HT1080 (cell line): Measurements from ENCODE around the gene HINT2. TPM values are rescaled to one million over a fixed set of nuclear protein-coding genes. Genes with fewer than 3 reads are reported as not detected.
A peak's percentile ranks its signal among the peaks of the same experiment; 100 is the strongest.

Source experiments
- DNase-seq: peaks from one replicate; pipeline ENCODE4 v3.0.0-alpha.2; 2015; ENCODE audit warnings: low read depth
- total RNA-seq: library from RNA; depleted of rRNA; stranded (reverse); fragments of >200 nt; shearing (Covaris generic); gene quantifications from 2 replicates; pipeline ENCODE4 v1.2.3, GENCODE V29; 2014

HINT2 gene
- total RNA-seq, 1 experiment from 2014 or later = 72.7 TPM

GRCh38 chr9:35812025-35812602, 2.7 kb downstream of the HINT2 start, which contains the start of gene SPAG8:
Gene SPAG8, minus strand, starts transcription at chr9:35812262. Its CDS starts 115 bp downstream, at chr9:35812147.
- DNase-seq = peak; percentile 96

DNA sequence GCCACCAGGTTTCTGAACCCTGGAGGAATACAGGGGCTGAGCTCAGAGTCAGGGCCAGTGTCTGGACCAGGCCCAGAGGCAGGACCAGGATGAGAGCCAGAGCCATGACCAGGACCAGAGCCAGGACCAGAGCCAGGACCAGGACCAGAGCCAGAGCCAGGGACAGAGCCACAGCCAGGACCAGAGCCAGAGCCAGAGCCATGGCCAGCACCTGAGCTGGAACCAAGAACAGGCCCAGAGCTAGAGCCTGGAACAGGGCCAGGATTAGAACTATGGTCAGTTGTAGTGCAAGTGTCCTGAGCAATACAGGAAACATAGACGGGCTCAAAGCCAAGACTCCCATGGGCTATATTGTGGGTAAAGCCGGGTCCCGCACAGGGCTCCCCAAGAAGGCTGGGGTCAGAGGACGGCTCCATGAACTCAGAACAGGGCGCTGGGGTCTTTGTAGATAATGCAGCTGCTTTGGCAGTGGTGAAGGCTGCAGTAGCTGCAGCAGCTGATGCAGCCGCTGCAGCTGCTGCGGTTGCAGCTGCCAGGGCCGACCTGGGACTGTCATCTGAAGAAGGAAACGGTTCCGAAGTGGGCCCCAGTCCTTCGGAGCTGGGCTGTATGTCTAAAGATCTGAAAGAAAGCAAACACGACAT, 3.3 kb downstream of the HINT2 start:
- no peak for DNase-seq

- DNase-seq = no peak
Observed at GRCh38 chr9:35810122-35810521, 4.7 kb downstream of the HINT2 start.

DNA sequence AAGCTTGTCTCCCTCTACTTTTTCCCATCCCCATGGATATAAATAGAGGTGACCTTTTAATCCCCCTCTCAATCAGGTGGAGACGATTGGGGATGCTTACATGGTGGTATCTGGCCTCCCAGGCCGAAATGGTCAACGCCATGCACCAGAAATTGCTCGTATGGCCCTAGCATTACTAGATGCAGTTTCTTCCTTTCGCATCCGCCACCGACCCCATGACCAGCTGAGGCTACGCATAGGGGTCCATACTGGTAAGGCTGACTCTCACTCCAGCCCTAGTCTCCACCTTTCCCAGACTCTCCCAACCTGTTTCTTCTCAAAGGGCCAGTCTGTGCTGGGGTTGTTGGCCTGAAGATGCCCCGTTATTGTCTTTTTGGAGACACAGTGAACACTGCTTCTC, 6.4 kb downstream of the HINT2 start:
- DNase-seq = no peak

GRCh38 chr9:35806101-35806500, 8.7 kb downstream of the HINT2 start:
- no peak for DNase-seq

DNA sequence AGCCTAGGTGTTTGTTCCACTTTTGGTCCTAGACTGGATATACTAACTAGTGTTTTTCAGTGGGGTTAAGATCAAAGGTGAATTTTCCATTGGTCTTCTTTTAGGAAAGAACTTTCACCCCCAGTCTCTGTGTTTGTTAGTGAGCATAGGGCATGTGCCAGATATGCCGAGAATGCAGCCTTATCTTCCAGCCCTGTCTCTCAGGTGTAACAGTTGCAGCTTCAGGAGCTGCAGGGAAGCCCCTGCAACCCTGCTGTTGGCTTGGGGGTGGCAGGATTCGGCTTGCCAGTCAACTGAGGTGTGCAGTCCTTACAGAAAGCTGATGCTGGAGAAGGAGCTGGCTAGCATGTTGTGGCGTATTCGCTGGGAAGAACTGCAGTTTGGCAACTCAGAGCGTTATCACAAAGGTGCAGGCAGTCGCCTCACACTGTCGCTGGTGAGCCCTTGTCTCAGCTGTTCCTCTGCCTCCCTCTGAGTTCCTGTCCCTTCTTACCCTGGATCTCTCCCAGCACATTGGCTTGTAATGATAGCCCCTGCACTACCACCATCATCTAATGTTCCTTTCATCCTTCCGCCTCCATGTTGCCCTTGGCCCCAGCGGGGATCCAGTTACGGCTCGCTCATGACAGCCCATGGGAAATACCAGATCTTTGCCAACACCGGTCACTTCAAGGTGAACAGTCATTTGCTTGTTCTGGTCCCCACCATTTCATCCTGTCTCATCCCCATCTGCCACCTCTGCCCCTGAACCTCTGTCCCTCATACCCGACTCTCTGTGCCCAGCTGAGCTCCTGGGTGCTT, 13.3 kb downstream of the HINT2 start:
- DNase-seq = no peak

GRCh38 chr9:35800530-35800929, 14.3 kb downstream of the HINT2 start:
- no peak for DNase-seq

DNA sequence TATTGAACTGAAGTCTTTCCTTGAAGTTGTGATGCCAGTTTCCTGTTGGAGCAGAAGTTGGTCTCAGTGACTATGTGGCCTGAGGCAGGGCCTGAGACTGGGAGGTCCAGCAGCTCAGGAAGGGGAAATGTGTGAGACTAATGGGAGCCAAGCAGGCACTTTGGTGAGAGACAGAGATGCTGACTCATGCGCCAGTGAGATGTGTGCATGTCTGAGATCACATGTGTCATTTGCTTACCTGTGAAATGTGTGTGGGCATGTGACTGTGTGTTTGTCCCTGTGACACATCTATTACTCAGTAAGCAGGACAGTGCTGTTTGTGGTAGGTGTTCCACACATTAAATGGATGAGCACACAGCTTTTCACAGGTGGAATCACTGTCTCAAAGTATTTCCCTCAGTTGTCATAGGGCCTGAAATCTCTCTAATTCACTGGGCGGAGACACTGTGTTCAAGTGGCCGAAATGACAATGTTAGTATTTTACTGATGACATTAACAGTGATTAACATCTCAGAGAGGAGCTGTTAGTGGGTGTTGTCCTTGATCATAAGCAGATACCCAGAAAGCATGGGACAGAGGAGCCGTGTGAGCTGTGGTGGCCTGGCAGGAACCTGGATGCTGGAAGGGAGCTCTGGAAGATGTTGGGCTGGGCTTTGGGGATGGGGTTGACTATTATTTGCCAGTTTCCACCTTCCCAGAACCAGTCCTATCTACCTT, 16.0 kb downstream of the HINT2 start:
- DNase-seq = peak; percentile 92

DNA sequence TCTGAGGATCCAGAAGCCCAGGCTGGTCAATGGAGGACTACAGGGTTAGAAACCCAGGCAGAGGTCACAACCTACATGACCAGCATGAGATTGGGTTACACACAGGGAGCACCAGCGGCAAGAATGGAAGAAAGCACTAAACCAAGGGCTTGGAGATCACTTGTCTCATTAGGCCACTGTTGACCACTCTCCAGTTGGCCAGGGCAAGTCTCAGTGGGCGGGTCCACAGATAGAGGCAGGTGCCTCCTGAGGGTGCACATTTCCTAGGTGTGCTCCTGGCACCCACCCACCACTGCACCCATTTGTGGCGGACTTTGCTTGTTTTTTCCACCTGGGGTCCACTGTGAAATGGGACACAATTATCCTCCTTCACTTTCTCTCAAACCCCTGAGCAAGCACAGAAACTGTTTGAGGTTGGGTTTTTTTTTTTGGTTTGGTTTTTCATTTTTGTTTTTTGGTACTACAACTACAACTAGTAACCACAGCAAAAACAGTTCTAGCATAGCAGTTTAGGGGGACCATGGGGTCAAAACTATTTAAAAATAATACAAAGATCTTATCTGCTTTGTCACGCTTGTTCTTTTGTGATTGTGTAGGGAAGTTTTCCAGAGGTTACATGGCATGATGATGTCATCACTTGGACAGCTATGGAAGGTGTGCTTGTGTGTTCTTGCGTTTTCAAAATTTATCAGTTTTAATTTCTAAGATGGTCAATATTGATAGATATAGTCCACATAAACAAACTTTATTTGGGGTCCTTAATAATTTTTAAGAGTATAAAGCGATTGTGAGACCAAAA, 17.3 kb downstream of the HINT2 start:
- no peak for DNase-seq

- DNase-seq = peak; percentile 44
Observed at GRCh38 chr9:35795695-35796094, 19.1 kb downstream of the HINT2 start.

DNA sequence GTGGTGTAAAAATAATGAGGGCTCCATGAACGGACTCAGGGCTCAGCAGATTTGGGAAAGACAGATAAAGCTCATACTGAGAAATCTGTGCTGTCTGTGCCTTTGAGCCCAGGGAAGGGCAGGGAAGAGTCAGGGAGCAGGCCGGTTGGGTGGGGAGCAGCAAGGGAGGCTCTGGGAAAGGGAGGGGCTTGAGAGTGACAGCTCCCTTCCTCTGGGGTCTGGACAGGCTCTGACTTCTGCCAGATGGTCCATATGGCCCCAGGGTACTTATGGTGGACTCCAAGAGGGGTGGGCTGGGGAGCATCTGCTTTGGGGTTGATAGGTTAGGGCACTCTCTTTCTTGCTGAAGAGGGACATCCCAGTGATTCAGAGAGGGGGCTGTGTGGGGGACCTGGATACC, 21.4 kb downstream of the HINT2 start:
- no peak for DNase-seq

- DNase-seq = no peak
Observed at GRCh38 chr9:35792826-35793225, 22.0 kb downstream of the HINT2 start.

GRCh38 chr9:35792024-35792813, 22.6 kb downstream of the HINT2 start:
- DNase-seq = no peak

DNA sequence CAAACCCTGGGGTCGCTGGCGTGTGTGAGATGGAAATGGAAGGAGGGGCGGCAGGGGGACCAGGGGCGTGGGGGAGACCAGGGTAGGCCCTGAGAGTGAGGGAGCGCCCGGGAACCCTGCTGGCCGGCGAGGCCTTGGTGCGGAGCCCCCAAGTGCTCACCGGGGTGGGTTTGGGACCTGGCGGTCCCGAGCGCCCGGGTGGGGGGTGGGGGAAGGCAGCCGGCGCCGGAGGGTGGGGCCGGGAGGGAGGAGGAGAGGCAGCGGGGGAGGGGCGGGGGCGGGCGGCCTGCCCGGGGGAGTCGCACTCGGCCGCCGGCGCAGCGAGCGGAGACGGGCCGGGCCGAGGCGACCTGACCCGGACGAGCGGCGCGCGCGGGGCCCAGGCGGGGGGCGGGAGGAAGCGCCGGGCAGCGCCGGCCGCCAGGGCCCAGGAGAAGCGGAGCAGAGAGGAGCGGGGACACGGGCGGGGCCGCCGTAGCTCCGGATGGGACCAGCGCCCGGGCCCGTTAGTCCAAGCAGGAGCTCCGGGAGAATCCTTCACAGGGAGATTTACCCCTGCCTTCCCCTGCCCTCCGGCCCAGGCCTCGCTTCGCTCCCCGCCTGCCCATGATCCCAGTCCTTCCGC, 23.4 kb downstream of the HINT2 start, which contains the start of gene NPR2:
TSS of gene NPR2 (plus strand) at position 295 of the 625 bp plus-strand sequence. CDS start 818 bp downstream, outside the sequence.
- DNase-seq = no peak

- peak; percentile 77 for DNase-seq
Observed at GRCh38 chr9:35790385-35791296, 24.2 kb downstream of the HINT2 start.

DNA sequence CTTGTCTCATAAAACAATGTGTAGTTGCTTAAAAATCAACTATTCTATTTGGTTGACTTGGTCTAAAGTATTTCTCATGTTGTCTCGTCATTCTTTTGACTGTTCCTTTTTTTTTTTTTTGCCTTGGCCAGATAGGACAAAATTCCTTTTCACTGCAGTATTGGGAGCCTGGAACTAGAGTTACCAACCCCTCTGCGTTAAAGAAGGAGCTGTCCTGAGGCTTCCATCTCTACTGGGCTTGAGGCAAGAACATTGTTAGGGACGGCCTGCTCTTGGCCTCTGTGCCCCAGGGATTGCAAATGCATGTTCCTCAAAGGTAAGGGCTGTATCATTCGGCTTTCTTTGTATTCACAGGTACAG, 24.8 kb downstream of the HINT2 start:
- no peak for DNase-seq

- no peak for DNase-seq
Observed at GRCh38 chr9:35789541-35789940, 25.3 kb downstream of the HINT2 start.

DNA sequence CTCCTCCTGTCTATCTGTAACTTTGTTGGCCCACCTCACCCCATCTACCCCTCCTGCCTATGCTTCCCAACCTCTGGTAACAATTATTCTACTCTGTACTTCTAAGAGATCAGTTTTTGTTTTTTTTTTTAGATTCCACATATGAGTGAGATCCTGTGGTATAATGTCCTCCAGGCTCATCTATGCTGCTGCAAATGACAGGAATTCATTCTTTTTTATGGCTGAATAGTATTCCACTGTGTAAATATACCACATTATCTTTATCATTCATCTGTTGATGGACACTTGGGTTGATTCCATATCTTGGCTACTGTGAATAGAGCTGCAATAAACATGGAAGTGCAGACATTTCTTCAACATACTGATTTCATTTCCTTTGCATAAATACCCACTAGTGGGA, 31.4 kb downstream of the HINT2 start:
- DNase-seq = no peak

DNA sequence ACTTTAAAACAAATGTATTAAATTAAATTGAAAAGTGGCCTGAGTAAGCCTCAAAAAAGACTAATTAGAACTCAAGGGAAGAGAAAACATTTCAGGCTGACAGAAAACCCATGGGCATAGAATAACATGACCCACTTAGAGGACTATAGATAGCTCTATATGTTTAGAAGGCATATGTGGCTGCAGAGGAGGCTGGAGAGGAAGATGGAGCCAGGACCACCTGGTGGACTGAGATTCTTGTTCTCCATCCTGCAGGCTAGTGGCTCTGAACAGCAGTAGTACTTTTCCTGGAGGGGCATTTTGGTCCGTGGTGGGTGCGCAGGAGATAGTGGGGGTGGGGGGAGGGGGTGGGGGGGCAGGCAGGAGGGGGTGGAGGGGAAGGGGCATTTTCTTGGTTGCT, 33.8 kb downstream of the HINT2 start:
- DNase-seq = no peak
